ENCODE results near the gene STRAP. TPM values are rescaled to one million over a fixed set of nuclear protein-coding genes. Genes with fewer than 3 reads are reported as not detected.
"Not testable (repeated sequence)": the region's sequence is repeated elsewhere in the genome, so short reads cannot be mapped to it uniquely, and the experiment has no call there.

STRAP gene
- total RNA-seq, 1 donor from 2014 or later: 229 TPM

GRCh38 chr12:15939111-15939510 lies 56.9 kb downstream of the STRAP start:
- DNase-seq (ENCODE audit: low spot score, unreplicated experiment): no peak
- Mint-ChIP-seq H3K4me3 (ENCODE audit: low read depth) (no peak overlapping the region), H3K9me3 (ENCODE audit: low read depth) (peaks cover 12% of the 10 kb centered on the region), H3K36me3 (ENCODE audit: insufficient read depth) (peaks cover 7% of the 10 kb centered on the region), H3K27me3 (no peaks in the 10 kb centered on the region), H3K4me1 (ENCODE audit: low read depth) (peaks cover 3% of the 10 kb centered on the region), H3K27ac (no peak overlapping the region)
- no peak for TF ChIP-seq CTCF (IDR thresholded peaks at IDR 0.05; ENCODE audit: unreplicated experiment)

GRCh38 chr12:15942475-15942874 lies 60.3 kb downstream of the STRAP start:
- Mint-ChIP-seq H3K27me3 (no peaks in the 10 kb centered on the region), H3K36me3 (ENCODE audit: insufficient read depth) (peaks cover 20% of the 10 kb centered on the region), H3K4me3 (ENCODE audit: low read depth) (no peak overlapping the region), H3K27ac (no peak overlapping the region), H3K9me3 (ENCODE audit: low read depth) (peaks cover 25% of the 10 kb centered on the region), H3K4me1 (ENCODE audit: low read depth) (peaks cover 3% of the 10 kb centered on the region)
- no peak for DNase-seq (ENCODE audit: low spot score, unreplicated experiment)
- no peak for TF ChIP-seq CTCF (IDR thresholded peaks at IDR 0.05; ENCODE audit: unreplicated experiment)

- H3K4me1 Mint-ChIP-seq (ENCODE audit: low read depth); DNase-seq (ENCODE audit: low spot score, unreplicated experiment); H3K27ac Mint-ChIP-seq; H3K27me3 Mint-ChIP-seq; H3K4me3 Mint-ChIP-seq (ENCODE audit: low read depth): not testable (repeated sequence)
- Mint-ChIP-seq H3K9me3 (ENCODE audit: low read depth) (peaks cover 33% of the 10 kb centered on the region), H3K36me3 (ENCODE audit: insufficient read depth) (peaks cover 24% of the 10 kb centered on the region)
Measured at GRCh38 chr12:15943519-15943918, 61.3 kb downstream of the STRAP start.

GRCh38 chr12:15948461-15948860 lies 66.3 kb downstream of the STRAP start:
- peaks cover 20% of the 10 kb centered on the region for H3K36me3 Mint-ChIP-seq (ENCODE audit: insufficient read depth)
- H3K4me3 Mint-ChIP-seq (ENCODE audit: low read depth): not testable (repeated sequence)

More at GRCh38 chr12:15948461-15948860, 66.3 kb downstream of the STRAP start:
- H3K27ac Mint-ChIP-seq; H3K27me3 Mint-ChIP-seq; DNase-seq (ENCODE audit: low spot score, unreplicated experiment); H3K4me1 Mint-ChIP-seq (ENCODE audit: low read depth): not testable (repeated sequence)
- peaks cover 26% of the 10 kb centered on the region for H3K9me3 Mint-ChIP-seq (ENCODE audit: low read depth)

Other genes with a start within 250 kb of the STRAP start
- 20.4 and 23.2 TPM in 2 replicates for gene EPS8, start 93.0 kb upstream of the STRAP start, total RNA-seq
- 41.9 and 49.8 TPM in 2 replicates for gene DERA, start 28.9 kb downstream of the STRAP start, total RNA-seq

Measured in progenitor cell of endocrine pancreas (in vitro differentiated cells).